Uterus (tissue), 4 donors: Measurements from ENCODE around the gene LRTM2. TPM values are rescaled to one million over a fixed set of nuclear protein-coding genes. Genes with fewer than 3 reads are reported as not detected.

Source experiments
- DNase-seq, 2 donors: peaks; one replicate each; pipeline ENCODE4 v3.0.0-alpha.2; 2019 to 2020
- H3K27ac ChIP-seq, 2 donors: fragments of 200-600 bp; sonication (generic); 1 replicate in 1 of 2; 2 replicates in 1 of 2; pipeline ENCODE4 v1.5.1; 2016 to 2018
- H3K27me3 ChIP-seq, 2 donors: fragments of 200-600 bp; sonication (generic); one replicate each; pipeline ENCODE4 v1.5.1; 2018 to 2019; ENCODE audit warnings: control low read depth in 1 of 2
- H3K36me3 ChIP-seq, 2 donors: fragments of 200-600 bp; sonication (generic); one replicate each; pipeline ENCODE4 v1.5.1; 2019; ENCODE audit warnings: control low read depth in 1 of 2
- H3K4me1 ChIP-seq, 2 donors: fragments of 200-600 bp; sonication (generic); one replicate each; pipeline ENCODE4 v1.5.1; 2018 to 2019; ENCODE audit warnings: control low read depth in 1 of 2
- H3K4me3 ChIP-seq, 2 donors: fragments of 200-600 bp; sonication (generic); 1 replicate in 1 of 2; 2 replicates in 1 of 2; pipeline ENCODE4 v1.5.1; 2018 to 2019; ENCODE audit warnings: mild to moderate bottlenecking in 1 of 2
- H3K9me3 ChIP-seq, 2 donors: fragments of 200-600 bp; sonication (generic); one replicate each; pipeline ENCODE4 v1.5.1; 2019; ENCODE audit warnings: control low read depth in 1 of 2
- POLR2A ChIP-seq, 2 donors: fragments of 450-650 bp; IDR thresholded peaks; one replicate each; pipeline ENCODE4 v1.6.1; 2016; ENCODE audit warnings: antibody characterized with exemption in 2 of 2, mild to moderate bottlenecking in 1 of 2, moderate library complexity in 1 of 2
- intact Hi-C: fragments of 100-400 bp; cut with DNase I; formaldehyde crosslinking; loops from one replicate; pipeline ENCODE4 v1.15.1; 2023; ENCODE audit warnings: low total_unique reads
- total RNA-seq, 4 donors: library from RNA; depleted of rRNA in 3 of 4; stranded (reverse); fragments of >200 nt in 3 of 4; gene quantifications; one replicate each; pipeline versions ENCODE4 v1.1.0 to v1.2.4, GENCODE V29; 2014 to 2023
- TF ChIP-seq, protein P1 (sequence below), 4 experiments: fragments of 200-600 bp in 2 of 4; fragments of 450-650 bp in 2 of 4; sonication (generic) in 2 of 4; IDR thresholded peaks; one replicate each; pipeline ENCODE4 v1.5.1; 2016 to 2019; ENCODE audit warnings: antibody characterized with exemption in 4 of 4, mild to moderate bottlenecking in 2 of 4, moderate library complexity in 1 of 4
- donor health status: DM: yes; HTN: yes; CAD: no.

The LRTM2 gene
- total RNA-seq, 4 donors from 2014 or later, result not detected

DNA sequence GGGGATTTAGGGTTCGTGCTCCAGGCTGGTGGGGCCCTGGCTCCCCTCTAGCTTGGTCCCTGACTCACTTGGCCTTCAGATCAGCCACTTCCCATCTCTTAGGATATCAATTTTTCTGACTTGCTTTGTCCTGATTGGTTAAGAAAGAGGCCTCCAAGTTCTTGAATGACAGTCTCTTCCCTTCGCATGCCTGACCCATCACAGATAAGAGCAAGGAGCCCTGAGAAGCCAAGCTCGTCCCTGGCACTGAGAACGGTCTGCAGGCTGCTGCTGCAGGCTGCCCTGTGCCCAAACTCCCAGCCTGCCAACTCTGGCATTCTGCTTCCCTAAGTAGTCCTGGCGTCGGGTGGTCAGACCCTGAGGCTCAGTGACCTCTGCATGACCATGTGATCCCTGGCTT, 794 bp upstream of the LRTM2 start:
- intact Hi-C loops, result no loop called here
- H3K4me3 ChIP-seq, result no peak overlapping the region
- TF ChIP-seq, protein P1, sequence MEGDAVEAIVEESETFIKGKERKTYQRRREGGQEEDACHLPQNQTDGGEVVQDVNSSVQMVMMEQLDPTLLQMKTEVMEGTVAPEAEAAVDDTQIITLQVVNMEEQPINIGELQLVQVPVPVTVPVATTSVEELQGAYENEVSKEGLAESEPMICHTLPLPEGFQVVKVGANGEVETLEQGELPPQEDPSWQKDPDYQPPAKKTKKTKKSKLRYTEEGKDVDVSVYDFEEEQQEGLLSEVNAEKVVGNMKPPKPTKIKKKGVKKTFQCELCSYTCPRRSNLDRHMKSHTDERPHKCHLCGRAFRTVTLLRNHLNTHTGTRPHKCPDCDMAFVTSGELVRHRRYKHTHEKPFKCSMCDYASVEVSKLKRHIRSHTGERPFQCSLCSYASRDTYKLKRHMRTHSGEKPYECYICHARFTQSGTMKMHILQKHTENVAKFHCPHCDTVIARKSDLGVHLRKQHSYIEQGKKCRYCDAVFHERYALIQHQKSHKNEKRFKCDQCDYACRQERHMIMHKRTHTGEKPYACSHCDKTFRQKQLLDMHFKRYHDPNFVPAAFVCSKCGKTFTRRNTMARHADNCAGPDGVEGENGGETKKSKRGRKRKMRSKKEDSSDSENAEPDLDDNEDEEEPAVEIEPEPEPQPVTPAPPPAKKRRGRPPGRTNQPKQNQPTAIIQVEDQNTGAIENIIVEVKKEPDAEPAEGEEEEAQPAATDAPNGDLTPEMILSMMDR (IDR thresholded peaks at IDR 0.05), result no peak
- TF ChIP-seq POLR2A (IDR thresholded peaks at IDR 0.05), result no peak
- no peak overlapping the region for H3K27ac ChIP-seq
- peaks cover 0 to 10% of the 10 kb centered on the region in 2 donors for H3K27me3 ChIP-seq
- no peak for DNase-seq
- no peaks in the 10 kb centered on the region for H3K4me1 ChIP-seq
- no peaks in the 10 kb centered on the region for H3K9me3 ChIP-seq
- H3K36me3 ChIP-seq, result no peaks in the 10 kb centered on the region

DNA sequence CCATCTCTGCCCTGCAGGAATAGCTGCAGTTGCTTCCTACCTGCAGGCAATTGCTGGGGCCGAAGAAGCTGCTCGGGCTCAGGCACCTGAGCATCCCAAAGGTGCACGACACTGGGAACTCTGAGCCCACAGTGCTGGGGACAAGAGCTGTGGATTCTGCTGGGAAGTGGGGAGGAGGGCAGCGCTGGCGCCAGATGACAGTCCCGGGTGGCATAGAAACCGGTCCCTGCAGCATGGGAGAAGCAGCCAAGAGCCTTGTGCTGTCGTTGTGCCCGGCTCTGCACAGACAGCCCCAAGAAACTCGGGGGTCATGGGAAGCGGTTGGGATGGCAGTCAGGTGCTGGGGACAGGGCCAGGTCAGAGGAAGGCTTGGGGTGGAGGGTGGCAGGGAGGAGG, 529 bp downstream of the LRTM2 start:
- Histone ChIP-seq H3K27ac (no peak overlapping the region), H3K36me3 (no peaks in the 10 kb centered on the region), H3K4me3 (no peak overlapping the region), H3K4me1 (no peaks in the 10 kb centered on the region), H3K27me3 (peaks cover 0 to 10% of the 10 kb centered on the region in 2 donors), H3K9me3 (no peaks in the 10 kb centered on the region)
- DNase-seq, result no peak
- TF ChIP-seq POLR2A (IDR thresholded peaks at IDR 0.05), result no peak
- TF ChIP-seq, protein P1 (IDR thresholded peaks at IDR 0.05), result no peak
- intact Hi-C loops, result no loop called here

DNA sequence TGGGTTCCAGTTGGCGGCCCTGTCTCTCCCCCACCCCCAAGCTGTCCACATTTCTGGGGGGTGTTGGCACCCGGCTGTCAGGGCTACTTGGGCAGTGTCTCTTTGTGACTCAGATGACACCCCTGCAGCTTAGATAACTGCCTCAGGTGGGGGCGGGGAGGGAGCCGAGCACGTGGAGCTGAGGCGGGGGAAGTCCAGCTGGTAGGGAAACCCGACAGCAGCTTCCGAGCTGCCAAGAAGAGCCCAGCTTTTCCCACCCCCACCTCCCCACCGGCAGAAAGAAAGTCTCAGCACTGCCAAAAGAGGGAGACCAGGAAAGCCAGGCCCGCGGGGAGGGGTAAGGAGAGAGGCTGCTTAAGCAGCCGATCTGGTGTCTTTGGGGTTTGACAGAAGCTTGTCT, 1.4 kb downstream of the LRTM2 start:
- Histone ChIP-seq H3K27ac (no peak overlapping the region), H3K9me3 (no peaks in the 10 kb centered on the region), H3K4me3 (no peak overlapping the region), H3K36me3 (no peaks in the 10 kb centered on the region), H3K27me3 (peaks cover 0 to 10% of the 10 kb centered on the region in 2 donors), H3K4me1 (no peaks in the 10 kb centered on the region)
- no peak for TF ChIP-seq POLR2A (IDR thresholded peaks at IDR 0.05)
- TF ChIP-seq, protein P1 (IDR thresholded peaks at IDR 0.05), result no peak
- intact Hi-C loops, result no loop called here
- DNase-seq, result no peak

DNA sequence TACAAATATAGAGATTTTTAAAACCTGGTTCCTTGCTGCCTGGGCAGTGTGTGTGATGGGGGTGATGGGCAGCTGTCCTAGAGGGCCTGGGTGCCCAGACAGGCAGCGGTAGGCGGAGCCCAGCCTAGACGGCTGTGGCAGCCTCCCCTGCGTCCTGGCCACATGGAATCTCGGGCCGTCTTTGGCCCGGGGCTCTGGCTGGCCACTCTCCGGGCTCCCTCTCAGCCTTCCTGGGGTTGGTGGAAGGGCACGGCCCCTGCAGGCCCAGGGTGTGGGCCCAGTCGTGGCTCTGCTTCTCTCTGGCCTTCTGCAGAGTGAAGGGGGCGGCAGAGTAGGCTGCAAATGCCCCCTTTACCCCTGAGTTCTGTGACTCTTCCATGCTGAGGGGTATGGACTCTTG, 2.3 kb downstream of the LRTM2 start:
- H3K27me3 ChIP-seq, result peaks cover 0 to 10% of the 10 kb centered on the region in 2 donors
- intact Hi-C loops, result no loop called here
- H3K4me1 ChIP-seq, result no peaks in the 10 kb centered on the region
- no peaks in the 10 kb centered on the region for H3K36me3 ChIP-seq
- no peak overlapping the region for H3K27ac ChIP-seq
- H3K4me3 ChIP-seq, result no peak overlapping the region
- DNase-seq, result no peak
- TF ChIP-seq POLR2A (IDR thresholded peaks at IDR 0.05), result no peak
- TF ChIP-seq, protein P1 (IDR thresholded peaks at IDR 0.05), result no peak
- H3K9me3 ChIP-seq, result no peaks in the 10 kb centered on the region

DNA sequence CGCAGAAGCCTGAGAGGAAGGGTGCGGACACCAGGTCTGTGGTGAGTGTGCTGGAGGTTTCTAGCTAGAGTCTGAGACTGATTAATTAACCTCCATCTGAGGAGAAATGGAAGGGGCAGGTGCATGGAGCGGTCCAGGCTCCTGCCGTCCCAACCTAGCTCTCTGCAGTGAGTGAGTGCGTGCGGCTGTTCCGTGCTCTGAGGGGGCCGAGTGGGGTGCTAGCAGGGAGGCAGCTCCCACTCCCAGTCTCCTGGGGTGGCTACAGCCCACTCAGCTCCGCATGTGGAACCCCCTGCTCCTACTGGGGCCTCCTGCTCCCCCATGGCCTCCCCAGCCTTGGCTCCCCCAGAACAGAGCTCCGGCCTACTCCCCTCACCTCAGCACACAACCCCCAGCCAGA, 2.9 kb downstream of the LRTM2 start:
- peaks cover 0 to 10% of the 10 kb centered on the region in 2 donors for H3K27me3 ChIP-seq
- intact Hi-C loops, result no loop called here
- no peak for TF ChIP-seq POLR2A (IDR thresholded peaks at IDR 0.05)
- TF ChIP-seq, protein P1 (IDR thresholded peaks at IDR 0.05), result no peak
- no peaks in the 10 kb centered on the region for H3K36me3 ChIP-seq
- DNase-seq, result no peak
- no peaks in the 10 kb centered on the region for H3K9me3 ChIP-seq
- no peak overlapping the region for H3K27ac ChIP-seq
- H3K4me1 ChIP-seq, result no peaks in the 10 kb centered on the region
- no peak overlapping the region for H3K4me3 ChIP-seq
